ENCODE measurements around the gene HMX1. TPM values are rescaled to one million over a fixed set of nuclear protein-coding genes. Genes with fewer than 3 reads are reported as not detected.
A peak's percentile ranks its signal among the peaks of the same experiment; 100 is the strongest.

The HMX1 gene
- not detected for total RNA-seq

DNA sequence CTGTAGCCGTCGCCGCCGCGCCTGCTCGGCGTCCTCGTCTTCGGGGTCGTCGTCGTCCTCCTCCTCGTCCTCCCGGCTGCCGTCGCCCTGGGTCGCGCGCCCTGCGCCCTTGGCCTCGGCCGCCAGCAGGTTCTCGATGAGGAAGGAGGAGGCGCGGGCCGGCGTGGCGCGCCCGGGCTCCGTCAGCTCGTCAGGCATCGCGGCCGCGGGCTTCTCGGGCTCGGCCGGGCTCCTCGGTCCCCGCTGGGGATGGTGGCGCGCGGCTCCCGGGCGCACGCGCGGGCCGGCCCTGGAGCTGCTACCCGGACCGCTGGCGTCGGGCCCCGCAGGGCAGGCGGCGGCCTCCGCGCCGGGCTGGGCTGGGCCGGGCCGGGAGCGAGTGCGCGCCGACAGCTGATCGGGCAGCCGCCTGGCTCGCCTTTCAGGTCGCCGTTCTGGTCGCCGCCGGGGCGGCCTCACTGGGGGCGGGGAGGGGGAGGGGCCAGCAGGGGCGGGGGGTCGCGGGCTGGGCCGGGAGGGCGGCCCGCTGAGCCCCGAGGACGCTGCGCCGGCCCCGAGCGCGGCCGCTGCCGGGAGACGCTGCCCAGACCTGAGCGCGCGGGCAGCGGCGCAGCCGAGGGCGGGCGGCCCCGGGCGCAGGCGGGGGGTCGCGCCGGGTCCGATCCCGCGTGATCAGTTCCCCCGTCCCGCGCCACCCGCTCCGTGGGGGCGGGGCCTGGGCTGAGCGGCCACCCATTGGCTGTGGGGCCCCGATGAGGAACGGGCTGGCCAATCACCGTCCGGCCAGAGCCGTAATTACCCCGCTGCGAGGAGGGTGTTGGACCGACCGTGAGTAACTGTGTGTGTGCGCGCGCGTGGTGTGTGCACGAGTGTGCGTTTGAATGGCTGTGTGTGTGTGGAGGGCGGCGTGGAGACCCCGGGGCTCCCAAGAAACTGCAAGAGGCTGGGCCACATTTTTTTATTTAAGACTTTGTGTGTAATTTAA, at the start of gene HMX1:
Gene HMX1, minus strand, starts transcription at position 423 of the 985 bp plus-strand sequence. Its CDS starts 225 bp downstream, at position 198.
- Histone ChIP-seq H3K4me3 (peak within 1 kb of the TSS in 1 of 2 donors; percentile 35), H3K36me3 (no peaks in the 10 kb centered on the region), H3K9me3 (no peaks in the 10 kb centered on the region), H3K4me1 (peaks cover 0 to 42% (median 0%) of the 10 kb centered on the region in 3 donors), H3K27ac (no peak within 1 kb of the TSS), H3K27me3 (peaks cover 100% of the 10 kb centered on the region)
- TF ChIP-seq, protein P1, sequence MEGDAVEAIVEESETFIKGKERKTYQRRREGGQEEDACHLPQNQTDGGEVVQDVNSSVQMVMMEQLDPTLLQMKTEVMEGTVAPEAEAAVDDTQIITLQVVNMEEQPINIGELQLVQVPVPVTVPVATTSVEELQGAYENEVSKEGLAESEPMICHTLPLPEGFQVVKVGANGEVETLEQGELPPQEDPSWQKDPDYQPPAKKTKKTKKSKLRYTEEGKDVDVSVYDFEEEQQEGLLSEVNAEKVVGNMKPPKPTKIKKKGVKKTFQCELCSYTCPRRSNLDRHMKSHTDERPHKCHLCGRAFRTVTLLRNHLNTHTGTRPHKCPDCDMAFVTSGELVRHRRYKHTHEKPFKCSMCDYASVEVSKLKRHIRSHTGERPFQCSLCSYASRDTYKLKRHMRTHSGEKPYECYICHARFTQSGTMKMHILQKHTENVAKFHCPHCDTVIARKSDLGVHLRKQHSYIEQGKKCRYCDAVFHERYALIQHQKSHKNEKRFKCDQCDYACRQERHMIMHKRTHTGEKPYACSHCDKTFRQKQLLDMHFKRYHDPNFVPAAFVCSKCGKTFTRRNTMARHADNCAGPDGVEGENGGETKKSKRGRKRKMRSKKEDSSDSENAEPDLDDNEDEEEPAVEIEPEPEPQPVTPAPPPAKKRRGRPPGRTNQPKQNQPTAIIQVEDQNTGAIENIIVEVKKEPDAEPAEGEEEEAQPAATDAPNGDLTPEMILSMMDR (IDR thresholded peaks at IDR 0.05): no peak
- TF ChIP-seq POLR2A (IDR thresholded peaks at IDR 0.05) (no peak), EP300 (IDR thresholded peaks at IDR 0.05) (no peak), POLR2AphosphoS5 (IDR thresholded peaks at IDR 0.05) (no peak)
- peak; percentile 32 for ATAC-seq
- 0% methylated on average over 1 of the region's 134 CpGs for WGBS, 2 donors (ENCODE audit: low coverage in 1 of 2)

DNA sequence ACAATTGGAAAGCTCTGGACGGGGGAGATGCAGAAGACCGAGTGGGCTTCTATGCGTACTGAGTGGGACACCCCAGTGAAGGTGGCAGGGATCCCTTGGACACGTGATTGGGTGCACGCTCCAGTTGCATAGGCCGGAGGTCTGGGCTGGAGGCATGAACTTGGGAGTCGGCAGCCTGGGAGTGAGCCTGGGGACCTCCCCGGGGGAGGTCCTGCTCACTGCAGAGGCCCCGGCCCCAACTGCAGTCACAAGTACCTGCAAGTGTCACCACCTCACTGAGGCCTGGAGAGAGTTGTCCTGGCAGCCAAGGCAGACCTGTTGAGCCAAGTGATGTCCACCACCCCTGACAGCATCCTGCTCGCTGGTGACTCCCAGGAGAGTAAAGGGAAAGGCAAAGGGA, 49.3 kb upstream of the HMX1 start:
- no peaks in the 10 kb centered on the region for H3K36me3 ChIP-seq
- no peak for ATAC-seq
- WGBS, 2 donors (ENCODE audit: low coverage in 1 of 2): 81 to 83% methylated on average over 6 to 7 of the region's 10 CpGs
- H3K9me3 ChIP-seq: peaks cover 0 to 25% (median 0%) of the 10 kb centered on the region in 3 donors
- no peaks in the 10 kb centered on the region for H3K4me1 ChIP-seq
- H3K27me3 ChIP-seq: peaks cover 47% of the 10 kb centered on the region
- no peak for TF ChIP-seq POLR2AphosphoS5 (IDR thresholded peaks at IDR 0.05)
- TF ChIP-seq, protein P1 (IDR thresholded peaks at IDR 0.05): no peak
- TF ChIP-seq EP300 (IDR thresholded peaks at IDR 0.05): no peak
- TF ChIP-seq POLR2A (IDR thresholded peaks at IDR 0.05): no peak
- no peak overlapping the region for H3K27ac ChIP-seq
- no peak overlapping the region for H3K4me3 ChIP-seq

DNA sequence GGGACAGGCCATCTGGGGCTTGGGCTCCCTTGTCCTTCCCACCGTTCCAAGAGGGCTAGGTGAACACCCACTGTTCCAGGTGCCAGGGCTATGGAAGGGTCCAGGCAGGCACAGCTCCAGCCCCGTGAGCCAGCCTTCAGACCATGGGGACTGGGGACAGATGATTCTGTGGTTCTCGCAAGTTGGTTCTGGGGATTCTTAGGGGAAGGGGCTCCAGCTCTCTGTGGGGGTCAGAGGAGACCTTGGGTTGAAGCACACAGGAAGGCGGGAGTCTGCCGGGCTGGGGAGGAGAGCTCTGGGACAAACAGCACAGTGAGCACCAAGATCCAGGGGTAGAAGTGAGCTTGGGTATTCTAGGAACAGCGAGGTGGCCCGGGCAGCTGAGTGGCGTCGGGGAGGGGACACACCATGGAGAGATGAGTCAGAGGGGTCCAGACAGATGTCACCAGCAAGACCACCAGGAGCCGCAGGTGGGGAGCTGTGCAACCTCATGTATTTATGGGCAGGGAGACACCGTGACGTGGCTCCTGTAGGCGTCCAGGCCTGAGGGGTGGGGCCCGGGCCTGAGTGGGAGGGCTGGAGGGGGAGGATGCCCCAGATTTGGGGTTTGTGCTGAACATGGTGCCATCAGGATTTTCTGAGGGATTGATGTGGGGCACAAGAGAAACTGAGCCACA, 48.8 kb upstream of the HMX1 start:
- WGBS, 2 donors (ENCODE audit: low coverage in 1 of 2): 81 to 83% methylated on average over 6 to 8 of the region's 14 CpGs
- TF ChIP-seq POLR2AphosphoS5 (IDR thresholded peaks at IDR 0.05) (no peak), POLR2A (IDR thresholded peaks at IDR 0.05) (no peak), EP300 (IDR thresholded peaks at IDR 0.05) (no peak)
- TF ChIP-seq, protein P1 (IDR thresholded peaks at IDR 0.05): no peak
- peaks cover 52% of the 10 kb centered on the region for H3K27me3 ChIP-seq
- H3K27ac ChIP-seq: no peak overlapping the region
- no peak for ATAC-seq
- no peaks in the 10 kb centered on the region for H3K36me3 ChIP-seq
- peaks cover 0 to 25% (median 0%) of the 10 kb centered on the region in 3 donors for H3K9me3 ChIP-seq
- H3K4me1 ChIP-seq: no peaks in the 10 kb centered on the region
- no peak overlapping the region for H3K4me3 ChIP-seq

DNA sequence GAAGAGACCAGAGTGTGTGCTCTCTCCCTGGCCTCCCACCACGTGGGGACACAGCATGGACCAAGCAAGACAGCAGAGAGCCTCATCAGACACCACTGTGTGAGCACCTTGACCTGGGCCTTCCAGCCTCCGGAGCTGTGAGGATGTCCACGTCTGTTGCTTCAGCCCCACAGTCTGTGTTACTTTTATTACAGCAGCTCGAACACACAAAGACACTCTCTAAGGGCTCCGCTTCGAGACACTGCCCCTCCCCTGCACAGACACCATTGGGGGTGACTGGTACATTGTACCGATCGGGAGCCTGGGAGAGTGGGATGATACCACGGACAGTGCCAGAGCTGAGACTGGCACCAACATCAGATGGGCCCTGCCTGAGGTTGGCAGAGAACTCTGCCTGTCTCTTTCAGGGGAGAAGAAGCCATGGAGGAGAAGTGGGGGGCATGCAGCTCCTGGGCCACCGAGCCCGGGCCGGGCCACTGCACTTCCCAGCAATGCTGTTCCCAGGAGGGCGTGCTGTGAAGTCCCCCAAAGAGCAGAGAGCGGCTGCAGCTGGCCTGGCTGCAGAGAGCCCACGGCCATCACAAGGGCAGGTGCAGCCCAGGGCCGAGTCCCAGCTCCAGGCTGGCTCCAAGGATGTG, 48.1 kb upstream of the HMX1 start:
- H3K4me1 ChIP-seq: no peaks in the 10 kb centered on the region
- no peak overlapping the region for H3K4me3 ChIP-seq
- TF ChIP-seq, protein P1 (IDR thresholded peaks at IDR 0.05): no peak
- TF ChIP-seq EP300 (IDR thresholded peaks at IDR 0.05): no peak
- no peak for TF ChIP-seq POLR2A (IDR thresholded peaks at IDR 0.05)
- TF ChIP-seq POLR2AphosphoS5 (IDR thresholded peaks at IDR 0.05): no peak
- H3K27me3 ChIP-seq: peaks cover 59% of the 10 kb centered on the region
- H3K36me3 ChIP-seq: no peaks in the 10 kb centered on the region
- 80% methylated on average over 1 of the region's 16 CpGs; no CpG with 5 or more reads in 1 of the 2 donors for WGBS, 2 donors (ENCODE audit: low coverage in 1 of 2)
- peaks cover 0 to 23% (median 0%) of the 10 kb centered on the region in 3 donors for H3K9me3 ChIP-seq
- H3K27ac ChIP-seq: no peak overlapping the region
- ATAC-seq: no peak

Measured in gastroesophageal sphincter (tissue), 4 donors.